ENCODE measurements around the gene ERC1.

The ERC1 gene

DNA sequence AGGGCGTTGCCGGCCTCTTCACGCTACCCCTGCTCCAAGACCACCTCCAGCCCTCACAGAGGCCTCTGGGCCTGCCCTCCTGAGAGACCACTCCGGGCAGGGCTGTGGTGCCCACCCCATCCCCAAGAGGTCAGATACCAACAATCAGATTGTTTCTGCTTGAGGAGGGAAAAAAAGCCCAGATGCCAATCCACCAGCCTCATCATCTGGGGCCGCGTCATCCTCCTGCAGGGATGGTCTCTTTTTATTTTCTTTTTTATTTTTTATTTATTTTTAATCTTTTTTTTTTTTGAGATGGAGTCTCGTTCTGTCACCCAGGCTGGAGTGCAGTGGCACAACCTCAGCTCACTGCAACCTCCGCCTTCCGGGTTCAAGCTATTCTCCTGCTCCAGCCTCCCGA lies 510.0 kb downstream of the ERC1 start (continued):
- TF ChIP-seq ZNF10 (tag by site-specific recombination; IDR thresholded peaks at IDR 0.05): no peak
- no peak for TF ChIP-seq ZNF155 (tag by site-specific recombination; IDR thresholded peaks at IDR 0.05)

DNA sequence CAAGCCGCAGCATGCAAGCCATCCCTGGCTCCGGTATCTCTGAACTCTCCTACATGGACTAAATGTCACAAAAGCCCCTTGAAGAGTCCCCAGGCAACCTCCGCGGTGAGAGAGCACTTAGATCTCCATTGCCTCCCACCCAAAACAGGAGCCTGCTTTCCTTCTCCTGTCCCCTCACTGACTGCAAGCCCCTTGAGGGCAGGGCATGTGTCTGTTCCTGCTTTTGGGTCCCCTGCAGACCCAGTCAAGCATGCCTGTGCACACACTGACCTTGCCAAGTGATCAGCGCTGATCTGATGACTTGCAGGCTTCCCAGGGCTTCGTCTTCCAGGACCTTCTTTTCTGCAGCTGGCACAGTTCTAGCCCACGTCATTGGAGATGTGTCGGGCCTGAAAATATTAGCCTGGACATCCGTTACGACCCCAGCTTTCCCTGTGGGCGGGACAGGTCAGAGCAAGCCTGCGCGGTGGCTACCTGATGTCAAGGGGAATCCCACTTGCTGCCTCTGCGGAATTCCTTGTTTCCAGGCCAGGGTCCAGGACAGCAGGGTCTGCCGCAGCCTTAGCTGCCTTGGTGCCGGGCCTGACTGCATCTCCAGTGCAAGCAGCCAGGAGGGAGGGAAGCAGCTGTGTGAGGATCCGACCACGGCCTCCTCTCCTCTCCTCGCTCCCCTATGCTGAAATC lies 510.8 kb downstream of the ERC1 start:
- POLR2A ChIA-PET: interaction anchor here (0.7 kb wide), 1 partner anchor 398 kb away, joined by 3 read pairs; no protein-coding TSS in a partner anchor
- Histone ChIP-seq H3K4me3 (ENCODE audit: low read depth, low read length) (no peak overlapping the region), H3K9me3 (ENCODE audit: control insufficient read depth, insufficient read depth, low read depth, low read length) (no peaks in the 10 kb centered on the region), H3K27ac (ENCODE audit: extremely low read depth, low read depth, low read length) (no peak overlapping the region), H3K4me1 (ENCODE audit: control insufficient read depth, insufficient read depth, low read length) (no peaks in the 10 kb centered on the region), H3K36me3 (ENCODE audit: control insufficient read depth in 2 of 2, insufficient read depth in 1 of 2, low read length in 2 of 2) (no peaks in the 10 kb centered on the region)
- no peak for TF ChIP-seq ZNF248 (tag by site-specific recombination; IDR thresholded peaks at IDR 0.05)
- TF ChIP-seq ZNF146 (tag by site-specific recombination; IDR thresholded peaks at IDR 0.05): no peak
- CTCF ChIA-PET: no interaction called here

DNA sequence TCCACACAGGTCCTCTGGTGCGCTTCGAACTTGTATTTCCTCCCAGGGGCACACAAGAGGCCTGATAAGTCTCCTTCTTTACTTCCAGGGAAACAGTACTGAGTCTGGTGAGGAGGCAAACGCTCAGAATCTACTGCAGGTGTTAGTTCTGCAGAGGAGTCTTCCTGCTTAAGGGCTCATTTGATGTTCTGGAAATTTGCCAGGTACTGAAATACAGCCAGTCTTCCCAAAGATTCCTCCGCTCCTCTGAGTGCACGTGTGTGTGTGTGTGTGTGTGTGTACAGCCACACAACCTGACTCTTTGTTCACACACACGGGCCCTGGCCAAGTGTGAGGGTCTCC lies 511.3 kb downstream of the ERC1 start:
- POLR2A ChIA-PET: no interaction called here
- H3K9me3 ChIP-seq (ENCODE audit: control insufficient read depth, insufficient read depth, low read depth, low read length): no peaks in the 10 kb centered on the region
- H3K27ac ChIP-seq (ENCODE audit: extremely low read depth, low read depth, low read length): no peak overlapping the region
- no peaks in the 10 kb centered on the region for H3K36me3 ChIP-seq (ENCODE audit: control insufficient read depth in 2 of 2, insufficient read depth in 1 of 2, low read length in 2 of 2)
- H3K4me3 ChIP-seq (ENCODE audit: low read depth, low read length): no peak overlapping the region
- CTCF ChIA-PET: interaction anchor here (0.8 kb wide), 1 partner anchor 132 kb away, joined by 4 read pairs; no protein-coding TSS in a partner anchor
- TF ChIP-seq ZNF623 (tag by site-specific recombination; IDR thresholded peaks at IDR 0.05): no peak
- H3K4me1 ChIP-seq (ENCODE audit: control insufficient read depth, insufficient read depth, low read length): no peaks in the 10 kb centered on the region

DNA sequence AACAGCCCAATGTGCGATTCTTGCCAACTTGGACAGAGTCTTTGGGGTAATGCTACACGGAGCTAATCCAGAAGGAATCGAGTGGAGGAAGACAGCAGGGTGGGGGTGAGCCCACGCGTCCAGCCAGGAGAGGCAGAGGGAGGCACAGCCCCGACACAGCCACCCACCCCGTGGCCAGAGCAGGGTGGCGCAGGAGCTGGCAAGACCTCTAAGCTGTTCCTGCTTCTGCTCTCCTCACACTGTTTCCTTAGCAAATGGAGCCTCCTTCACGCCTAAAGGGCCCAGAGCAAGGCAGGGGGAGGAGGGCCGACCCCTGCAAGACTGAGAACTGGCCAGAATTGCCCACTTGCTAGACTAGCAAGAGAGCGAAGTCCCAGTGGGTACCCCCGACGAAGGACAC lies 511.8 kb downstream of the ERC1 start:
- no peaks in the 10 kb centered on the region for H3K36me3 ChIP-seq (ENCODE audit: control insufficient read depth in 2 of 2, insufficient read depth in 1 of 2, low read length in 2 of 2)
- no peaks in the 10 kb centered on the region for H3K4me1 ChIP-seq (ENCODE audit: control insufficient read depth, insufficient read depth, low read length)
- no peak overlapping the region for H3K4me3 ChIP-seq (ENCODE audit: low read depth, low read length)
- TF ChIP-seq ZNF341 (tag by site-specific recombination; IDR thresholded peaks at IDR 0.05; ENCODE audit: low read depth) (peak; percentile 33; the same call in 1 of the 2 replicates), ZNF600 (tag by site-specific recombination; IDR thresholded peaks at IDR 0.05) (no peak), ZFHX2 (tag by site-specific recombination; conservative IDR thresholded peaks at IDR 0.05) (peak; percentile 25; the same call in 1 of the 2 replicates)
- H3K9me3 ChIP-seq (ENCODE audit: control insufficient read depth, insufficient read depth, low read depth, low read length): no peaks in the 10 kb centered on the region
- ChIA-PET POLR2A (no interaction called here), CTCF (interaction anchor here (0.8 kb wide), 1 partner anchor 132 kb away, joined by 4 read pairs; no protein-coding TSS in a partner anchor)
- no peak overlapping the region for H3K27ac ChIP-seq (ENCODE audit: extremely low read depth, low read depth, low read length)

DNA sequence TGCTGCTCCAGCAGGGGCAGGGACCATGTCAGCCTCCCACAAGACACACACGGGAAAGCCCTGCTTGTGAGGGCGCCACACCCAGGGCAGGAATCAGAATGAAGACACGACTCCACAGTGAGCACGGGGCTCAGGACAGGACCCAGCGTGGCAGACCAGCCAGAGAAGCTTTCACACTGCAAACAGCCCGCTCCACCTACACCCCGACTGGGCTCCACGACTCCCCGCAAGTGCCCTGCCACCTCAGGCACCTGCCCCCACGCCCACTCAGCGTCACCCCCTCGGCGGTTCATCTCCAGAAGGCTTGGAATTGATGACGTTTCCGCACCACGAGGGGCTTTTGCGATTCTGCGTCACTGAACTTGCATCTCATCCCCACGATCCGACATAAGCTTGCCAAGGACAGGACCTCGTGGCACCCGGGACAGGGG lies 512.3 kb downstream of the ERC1 start:
- TF ChIP-seq REPIN1 (tag by site-specific recombination; IDR thresholded peaks at IDR 0.05; ENCODE audit: low read depth): no peak
- TF ChIP-seq ZFHX2 (tag by site-specific recombination; conservative IDR thresholded peaks at IDR 0.05): 0 out of 2 replicates have a peak, but pooled peaks have one; percentile 5
- no peak overlapping the region for H3K27ac ChIP-seq (ENCODE audit: extremely low read depth, low read depth, low read length)
- H3K4me3 ChIP-seq (ENCODE audit: low read depth, low read length): no peak overlapping the region
- H3K9me3 ChIP-seq (ENCODE audit: control insufficient read depth, insufficient read depth, low read depth, low read length): no peaks in the 10 kb centered on the region
- ChIA-PET POLR2A (no interaction called here), CTCF (interaction anchor here (0.8 kb wide), 1 partner anchor 131 kb away, joined by 4 read pairs; no protein-coding TSS in a partner anchor)
- H3K4me1 ChIP-seq (ENCODE audit: control insufficient read depth, insufficient read depth, low read length): no peaks in the 10 kb centered on the region
- H3K36me3 ChIP-seq (ENCODE audit: control insufficient read depth in 2 of 2, insufficient read depth in 1 of 2, low read length in 2 of 2): no peaks in the 10 kb centered on the region

DNA sequence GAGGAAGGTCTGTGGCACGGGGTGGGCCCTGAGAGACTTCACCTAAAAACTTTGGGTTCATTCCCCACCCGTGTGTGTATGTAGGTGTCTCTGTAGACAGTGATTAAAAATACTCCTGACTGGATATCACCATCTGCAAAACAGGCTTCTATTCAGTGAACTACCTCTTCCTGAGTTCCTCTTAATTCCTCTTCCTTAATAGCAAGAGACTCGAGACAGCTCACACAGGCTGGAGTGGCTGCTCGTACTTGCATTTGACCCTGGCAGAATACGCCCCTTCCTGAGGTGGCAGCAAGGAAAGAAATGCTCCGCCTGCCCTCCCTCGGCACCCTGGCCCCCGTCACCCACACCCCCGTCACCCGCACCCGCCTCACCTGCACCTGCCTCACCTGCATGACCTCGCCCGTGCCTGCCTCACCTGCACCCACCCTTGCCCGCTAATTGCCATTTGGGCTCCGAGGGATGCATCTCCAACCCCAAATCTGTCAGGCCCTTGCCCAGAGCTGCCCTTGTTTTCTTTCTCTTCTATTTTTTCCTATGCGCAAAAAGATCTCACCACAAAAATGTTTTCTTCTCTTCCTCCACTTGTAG lies 513.4 kb downstream of the ERC1 start:
- ChIA-PET CTCF (interaction anchor here (1.4 kb wide), 1 partner anchor 9 kb away, joined by 3 read pairs; no protein-coding TSS in a partner anchor), POLR2A (no interaction called here)
- TF ChIP-seq ZNF335 (tag by site-specific recombination; conservative IDR thresholded peaks at IDR 0.05): no peak
- no peak for TF ChIP-seq OSR2 (tag by site-specific recombination; IDR thresholded peaks at IDR 0.05)
- no peak for TF ChIP-seq ZNF274 (IDR thresholded peaks at IDR 0.05; ENCODE audit: low read length)
- no peak for TF ChIP-seq ZNF274 (tag by site-specific recombination; IDR thresholded peaks at IDR 0.05; ENCODE audit: borderline replicate concordance)
- TF ChIP-seq, protein P1, sequence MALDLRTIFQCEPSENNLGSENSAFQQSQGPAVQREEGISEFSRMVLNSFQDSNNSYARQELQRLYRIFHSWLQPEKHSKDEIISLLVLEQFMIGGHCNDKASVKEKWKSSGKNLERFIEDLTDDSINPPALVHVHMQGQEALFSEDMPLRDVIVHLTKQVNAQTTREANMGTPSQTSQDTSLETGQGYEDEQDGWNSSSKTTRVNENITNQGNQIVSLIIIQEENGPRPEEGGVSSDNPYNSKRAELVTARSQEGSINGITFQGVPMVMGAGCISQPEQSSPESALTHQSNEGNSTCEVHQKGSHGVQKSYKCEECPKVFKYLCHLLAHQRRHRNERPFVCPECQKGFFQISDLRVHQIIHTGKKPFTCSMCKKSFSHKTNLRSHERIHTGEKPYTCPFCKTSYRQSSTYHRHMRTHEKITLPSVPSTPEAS (tag by site-specific recombination; IDR thresholded peaks at IDR 0.05): no peak
- no peak for TF ChIP-seq GLI4 (tag by site-specific recombination; IDR thresholded peaks at IDR 0.05)
- TF ChIP-seq, protein P2, sequence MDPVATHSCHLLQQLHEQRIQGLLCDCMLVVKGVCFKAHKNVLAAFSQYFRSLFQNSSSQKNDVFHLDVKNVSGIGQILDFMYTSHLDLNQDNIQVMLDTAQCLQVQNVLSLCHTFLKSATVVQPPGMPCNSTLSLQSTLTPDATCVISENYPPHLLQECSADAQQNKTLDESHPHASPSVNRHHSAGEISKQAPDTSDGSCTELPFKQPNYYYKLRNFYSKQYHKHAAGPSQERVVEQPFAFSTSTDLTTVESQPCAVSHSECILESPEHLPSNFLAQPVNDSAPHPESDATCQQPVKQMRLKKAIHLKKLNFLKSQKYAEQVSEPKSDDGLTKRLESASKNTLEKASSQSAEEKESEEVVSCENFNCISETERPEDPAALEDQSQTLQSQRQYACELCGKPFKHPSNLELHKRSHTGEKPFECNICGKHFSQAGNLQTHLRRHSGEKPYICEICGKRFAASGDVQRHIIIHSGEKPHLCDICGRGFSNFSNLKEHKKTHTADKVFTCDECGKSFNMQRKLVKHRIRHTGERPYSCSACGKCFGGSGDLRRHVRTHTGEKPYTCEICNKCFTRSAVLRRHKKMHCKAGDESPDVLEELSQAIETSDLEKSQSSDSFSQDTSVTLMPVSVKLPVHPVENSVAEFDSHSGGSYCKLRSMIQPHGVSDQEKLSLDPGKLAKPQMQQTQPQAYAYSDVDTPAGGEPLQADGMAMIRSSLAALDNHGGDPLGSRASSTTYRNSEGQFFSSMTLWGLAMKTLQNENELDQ (tag by site-specific recombination; IDR thresholded peaks at IDR 0.05; ENCODE audit: low read depth): no peak
- no peak for TF ChIP-seq ZNF266 (tag by site-specific recombination; IDR thresholded peaks at IDR 0.05; ENCODE audit: low read depth)
- TF ChIP-seq ZSCAN23 (tag by site-specific recombination; IDR thresholded peaks at IDR 0.05): no peak
- TF ChIP-seq ZBTB7A (tag by site-specific recombination; IDR thresholded peaks at IDR 0.05; ENCODE audit: low read depth): no peak
- TF ChIP-seq ZNF837 (tag by site-specific recombination; IDR thresholded peaks at IDR 0.05): no peak

More for the DNA sequence above, 513.4 kb downstream of the ERC1 start:
- no peaks in the 10 kb centered on the region for H3K4me1 ChIP-seq (ENCODE audit: control insufficient read depth, insufficient read depth, low read length)
- no peaks in the 10 kb centered on the region for H3K9me3 ChIP-seq (ENCODE audit: control insufficient read depth, insufficient read depth, low read depth, low read length)
- no peak overlapping the region for H3K27ac ChIP-seq (ENCODE audit: extremely low read depth, low read depth, low read length)
- no peak overlapping the region for H3K4me3 ChIP-seq (ENCODE audit: low read depth, low read length)
- H3K36me3 ChIP-seq (ENCODE audit: control insufficient read depth in 2 of 2, insufficient read depth in 1 of 2, low read length in 2 of 2): no peaks in the 10 kb centered on the region
